BLaER1 (cell line): ENCODE measurements around the gene C5orf24.
"Not testable (repeated sequence)": the region's sequence is repeated elsewhere in the genome, so short reads cannot be mapped to it uniquely, and the experiment has no call there.

Experiments
- H3K27ac ChIP-seq: shearing (Covaris generic); formaldehyde crosslinking; 2 replicates; pipeline ENCODE4 v1.8.1; 2022
- H3K27me3 ChIP-seq: shearing (Covaris generic); formaldehyde crosslinking; 2 replicates; pipeline ENCODE4 v1.8.1; 2022
- H3K36me3 ChIP-seq: shearing (Covaris generic); formaldehyde crosslinking; 2 replicates; pipeline ENCODE4 v1.8.1; 2022
- H3K4me1 ChIP-seq: shearing (Covaris generic); formaldehyde crosslinking; 2 replicates; pipeline ENCODE4 v1.8.1; 2022
- H3K4me2 ChIP-seq: shearing (Covaris generic); formaldehyde crosslinking; 2 replicates; pipeline ENCODE4 v1.8.1; 2022
- H3K4me3 ChIP-seq: shearing (Covaris generic); formaldehyde crosslinking; 2 replicates; pipeline ENCODE4 v1.8.1; 2022
- H3K9ac ChIP-seq: shearing (Covaris generic); formaldehyde crosslinking; 2 replicates; pipeline ENCODE4 v1.8.1; 2022
- H3K9me3 ChIP-seq: shearing (Covaris generic); formaldehyde crosslinking; 2 replicates; pipeline ENCODE4 v1.8.1; 2022
- H4K20me1 ChIP-seq: shearing (Covaris generic); formaldehyde crosslinking; 2 replicates; pipeline ENCODE4 v1.8.1; 2022
- Cebpa-rat ChIP-seq: shearing (Covaris generic); IDR thresholded peaks from 2 replicates; pipeline ENCODE4 v1.8.1; 2022

The C5orf24 gene

GRCh38 chr5:134879456-134879855 is 33.7 kb downstream of the C5orf24 start:
- Histone ChIP-seq H3K9me3 (0 out of 2 replicates have a peak, but pooled peaks cover 5% of the 10 kb centered on the region), H3K4me1 (peaks cover 33% of the 10 kb centered on the region), H3K27ac (no peak overlapping the region), H3K4me2 (no peak overlapping the region), H3K9ac (no peak overlapping the region), H4K20me1 (peaks cover 7% of the 10 kb centered on the region; the same call in 1 of the 2 replicates), H3K4me3 (no peak overlapping the region), H3K36me3 (peaks cover 6% of the 10 kb centered on the region; the same call in 1 of the 2 replicates), H3K27me3 (no peaks in the 10 kb centered on the region)
- TF ChIP-seq Cebpa-rat: no peak

GRCh38 chr5:134880937-134881336 is 35.2 kb downstream of the C5orf24 start:
- H3K9ac ChIP-seq, H3K4me3 ChIP-seq, H3K27me3 ChIP-seq, H3K27ac ChIP-seq, H3K36me3 ChIP-seq, H3K9me3 ChIP-seq, H3K4me2 ChIP-seq: not testable (repeated sequence)
- Histone ChIP-seq H4K20me1 (peaks cover 21% of the 10 kb centered on the region), H3K4me1 (peaks cover 22% of the 10 kb centered on the region)

- H3K27me3 ChIP-seq, H3K4me3 ChIP-seq, H3K9me3 ChIP-seq, H3K27ac ChIP-seq, H3K9ac ChIP-seq, H3K4me2 ChIP-seq: not testable (repeated sequence)
- Histone ChIP-seq H3K36me3 (peaks cover 14% of the 10 kb centered on the region), H3K4me1 (peaks cover 16% of the 10 kb centered on the region), H4K20me1 (peaks cover 26% of the 10 kb centered on the region)
These were observed 35.9 kb downstream of the C5orf24 start for GRCh38 chr5:134881711-134882110.

- Histone ChIP-seq H3K4me1 (no peaks in the 10 kb centered on the region), H3K27ac (no peak overlapping the region), H3K9ac (no peak overlapping the region), H3K27me3 (no peaks in the 10 kb centered on the region), H3K4me2 (no peak overlapping the region), H3K9me3 (peaks cover 30% of the 10 kb centered on the region), H3K36me3 (peaks cover 65% of the 10 kb centered on the region), H4K20me1 (peaks cover 43% of the 10 kb centered on the region), H3K4me3 (no peak overlapping the region)
- no peak for TF ChIP-seq Cebpa-rat
These were observed 41.9 kb downstream of the C5orf24 start for GRCh38 chr5:134887593-134888159.

GRCh38 chr5:134889335-134889734 is 43.6 kb downstream of the C5orf24 start:
- Histone ChIP-seq H3K9ac (no peak overlapping the region), H3K4me2 (no peak overlapping the region), H3K27me3 (no peaks in the 10 kb centered on the region), H4K20me1 (peaks cover 43% of the 10 kb centered on the region), H3K4me1 (no peaks in the 10 kb centered on the region), H3K36me3 (peaks cover 79% of the 10 kb centered on the region), H3K4me3 (no peak overlapping the region), H3K27ac (no peak overlapping the region), H3K9me3 (peaks cover 30% of the 10 kb centered on the region)
- no peak for TF ChIP-seq Cebpa-rat

- Histone ChIP-seq H3K4me2 (no peak overlapping the region), H3K27ac (no peak overlapping the region), H3K4me3 (no peak overlapping the region), H4K20me1 (peaks cover 21% of the 10 kb centered on the region), H3K4me1 (no peaks in the 10 kb centered on the region), H3K27me3 (no peaks in the 10 kb centered on the region), H3K9ac (no peak overlapping the region), H3K36me3 (peaks cover 88% of the 10 kb centered on the region), H3K9me3 (peaks cover 30% of the 10 kb centered on the region)
- TF ChIP-seq Cebpa-rat: no peak
These were observed 45.7 kb downstream of the C5orf24 start for GRCh38 chr5:134891473-134891872.

GRCh38 chr5:134892282-134892681 is 46.5 kb downstream of the C5orf24 start:
- H3K4me2 ChIP-seq: no peak overlapping the region
- TF ChIP-seq Cebpa-rat: no peak
- peaks cover 89% of the 10 kb centered on the region for H3K36me3 ChIP-seq
- no peak overlapping the region for H3K27ac ChIP-seq
- no peak overlapping the region for H3K9ac ChIP-seq
- H3K27me3 ChIP-seq: no peaks in the 10 kb centered on the region
- H4K20me1 ChIP-seq: peaks cover 13% of the 10 kb centered on the region; the same call in 1 of the 2 replicates
- H3K9me3 ChIP-seq: peaks cover 30% of the 10 kb centered on the region
- no peak overlapping the region for H3K4me3 ChIP-seq
- H3K4me1 ChIP-seq: no peaks in the 10 kb centered on the region

GRCh38 chr5:134892926-134893325 is 47.2 kb downstream of the C5orf24 start:
- Histone ChIP-seq H3K36me3 (peaks cover 89% of the 10 kb centered on the region), H3K27me3 (no peaks in the 10 kb centered on the region), H3K4me1 (no peaks in the 10 kb centered on the region), H3K4me2 (no peak overlapping the region), H3K9ac (no peak overlapping the region), H3K9me3 (peaks cover 30% of the 10 kb centered on the region), H3K27ac (no peak overlapping the region), H4K20me1 (peaks cover 7% of the 10 kb centered on the region; the same call in 1 of the 2 replicates), H3K4me3 (no peak overlapping the region)
- no peak for TF ChIP-seq Cebpa-rat

GRCh38 chr5:134893748-134894505 is 48.2 kb downstream of the C5orf24 start:
- Histone ChIP-seq H3K36me3 (peaks cover 84% of the 10 kb centered on the region), H3K4me1 (no peaks in the 10 kb centered on the region), H3K27ac (no peak overlapping the region), H4K20me1 (no peaks in the 10 kb centered on the region; the same call in 1 of the 2 replicates), H3K4me2 (no peak overlapping the region), H3K9me3 (peaks cover 28% of the 10 kb centered on the region), H3K27me3 (no peaks in the 10 kb centered on the region), H3K9ac (no peak overlapping the region), H3K4me3 (no peak overlapping the region)
- TF ChIP-seq Cebpa-rat: no peak

- H3K4me2 ChIP-seq: peak overlapping the region; percentile 78
- no peaks in the 10 kb centered on the region for H3K27me3 ChIP-seq
- H3K9me3 ChIP-seq: no peaks in the 10 kb centered on the region
- no peak for TF ChIP-seq Cebpa-rat
- peak overlapping the region; percentile 38 for H3K9ac ChIP-seq
- no peak overlapping the region for H3K4me3 ChIP-seq
- peaks cover 48% of the 10 kb centered on the region for H3K4me1 ChIP-seq
- H4K20me1 ChIP-seq: no peaks in the 10 kb centered on the region
- H3K36me3 ChIP-seq: peaks cover 34% of the 10 kb centered on the region
- peak overlapping the region; percentile 79 for H3K27ac ChIP-seq
These were observed 56.5 kb downstream of the C5orf24 start for GRCh38 chr5:134902071-134902801.
